SK-N-SH treated with all-trans-retinoic acid at 6 μM for 48 hours (cell line): ENCODE results near the gene CUBN.

Experiments
- CREB5 ChIP-seq: fragments of 250-450 bp; sonication (Bioruptor Pico); IDR thresholded peaks from 2 replicates; pipeline ENCODE4 v1.5.1; 2020; ENCODE audit warnings: low read depth, mild to moderate bottlenecking, moderate library complexity
- CSDC2 ChIP-seq: fragments of 250-450 bp; sonication (Bioruptor Pico); IDR thresholded peaks from 2 replicates; pipeline ENCODE4 v1.5.0; 2020; ENCODE audit warnings: mild to moderate bottlenecking, moderate library complexity
- GLIS3 ChIP-seq: fragments of 250-450 bp; sonication (Bioruptor Pico); IDR thresholded peaks from 2 replicates; pipeline ENCODE4 v1.5.0; 2020; ENCODE audit warnings: mild to moderate bottlenecking, moderate library complexity
- ISL1 ChIP-seq: fragments of 250-450 bp; sonication (Bioruptor Pico); IDR thresholded peaks from 2 replicates; pipeline ENCODE4 v2.1.2; 2022; ENCODE audit warnings: mild to moderate bottlenecking, moderate library complexity
- PATZ1 ChIP-seq: fragments of 250-450 bp; sonication (Bioruptor Pico); IDR thresholded peaks from 2 replicates; pipeline ENCODE4 v1.8.0; 2020; ENCODE audit warnings: mild to moderate bottlenecking, moderate library complexity, borderline replicate concordance
- RARB ChIP-seq: fragments of 250-450 bp; sonication (Bioruptor Pico); IDR thresholded peaks from 2 replicates; pipeline ENCODE4 v1.8.0; 2021; ENCODE audit warnings: mild to moderate bottlenecking, moderate library complexity
- ZFP3 ChIP-seq: fragments of 250-450 bp; sonication (Bioruptor Pico); IDR thresholded peaks from 2 replicates; pipeline ENCODE4 v1.5.0; 2020; ENCODE audit warnings: mild to moderate bottlenecking, moderate library complexity

- TF ChIP-seq PATZ1 (no peak), CSDC2 (CRISPR knock-in tag) (no peak), ISL1 (CRISPR knock-in tag) (no peak), RARB (CRISPR knock-in tag) (no peak), GLIS3 (CRISPR knock-in tag) (no peak), CREB5 (CRISPR knock-in tag) (no peak), ZFP3 (CRISPR knock-in tag) (no peak)
Measured at GRCh38 chr10:16814012-16814411, 315.6 kb downstream of the CUBN start.
